Liver (tissue), 9 donors: ENCODE data around the gene HOXB4. TPM values are rescaled to one million over a fixed set of nuclear protein-coding genes. Genes with fewer than 3 reads are reported as not detected.

ENCODE experiments used
- DNase-seq: peaks from one replicate; pipeline ENCODE4 v3.0.0-alpha.2; 2017; ENCODE audit warnings: low spot score
- H3K27ac ChIP-seq, 2 donors: one replicate each; pipeline ENCODE4 v1.7.0; 2013; ENCODE audit warnings: inconsistent platforms in 2 of 2, low read length in 2 of 2, control low read depth in 1 of 2, low read depth in 1 of 2, mild to moderate bottlenecking in 1 of 2
- H3K27me3 ChIP-seq, 4 donors: one replicate each; pipeline versions ENCODE4 v1.6.1 to v1.7.0; 2013; ENCODE audit warnings: low read length in 3 of 4, inconsistent platforms in 1 of 4, mild to moderate bottlenecking in 1 of 4, moderate library complexity in 1 of 4; ENCODE audit not compliant: control insufficient read depth in 4 of 4, insufficient read depth in 4 of 4
- H3K36me3 ChIP-seq, 4 donors: one replicate each; pipeline versions ENCODE4 v1.6.1 to v1.7.0; 2013; ENCODE audit warnings: low read length in 3 of 4, mild to moderate bottlenecking in 3 of 4, low read depth in 1 of 4, moderate library complexity in 1 of 4; ENCODE audit not compliant: control insufficient read depth in 4 of 4, insufficient read depth in 3 of 4
- H3K4me1 ChIP-seq, 4 donors: one replicate each; pipeline versions ENCODE4 v1.6.1 to v1.7.0; 2013; ENCODE audit warnings: low read length in 3 of 4, mild to moderate bottlenecking in 3 of 4, moderate library complexity in 1 of 4; ENCODE audit not compliant: control insufficient read depth in 4 of 4, insufficient read depth in 4 of 4
- H3K4me3 ChIP-seq, 3 donors: one replicate each; pipeline versions ENCODE4 v1.6.1 to v1.7.0; 2013; ENCODE audit warnings: low read length in 3 of 3, control low read depth in 1 of 3, low read depth in 1 of 3, mild to moderate bottlenecking in 1 of 3
- H3K9ac ChIP-seq, 2 donors: one replicate each; pipeline ENCODE4 v1.7.0; 2013; ENCODE audit warnings: low read length in 2 of 2, mild to moderate bottlenecking in 2 of 2, moderate library complexity in 2 of 2, control low read depth in 1 of 2, low read depth in 1 of 2
- H3K9me3 ChIP-seq, 4 donors: one replicate each; pipeline versions ENCODE4 v1.6.1 to v1.7.0; 2013; ENCODE audit warnings: low read length in 3 of 4; ENCODE audit not compliant: control insufficient read depth in 4 of 4
- ATF3 ChIP-seq: IDR thresholded peaks from 2 replicates; pipeline ENCODE4 v1.6.1; 2016; ENCODE audit warnings: antibody characterized with exemption
- CTCF ChIP-seq: fragments of 150-350 bp; IDR thresholded peaks from 2 replicates; pipeline ENCODE4 v1.5.1; 2017; ENCODE audit warnings: improper control_type of control experiment, low read depth, low read length; ENCODE audit not compliant: missing input control
- EGR1 ChIP-seq, 2 donors: IDR thresholded peaks; 2 replicates each; pipeline ENCODE4 v1.6.1; 2016 to 2018; ENCODE audit warnings: antibody characterized with exemption in 2 of 2, low read depth in 2 of 2
- FOXA1 ChIP-seq: IDR thresholded peaks from 2 replicates; pipeline ENCODE4 v1.6.1; 2016; ENCODE audit warnings: antibody characterized with exemption
- FOXA2 ChIP-seq: IDR thresholded peaks from 2 replicates; pipeline ENCODE4 v1.6.1; 2016; ENCODE audit warnings: antibody characterized with exemption
- GABPA ChIP-seq, 2 donors: IDR thresholded peaks in 1 of 2; conservative IDR thresholded peaks in 1 of 2; 2 replicates each; pipeline ENCODE4 v1.6.1; 2016; ENCODE audit warnings: antibody characterized with exemption in 2 of 2, mild to moderate bottlenecking in 1 of 2, moderate library complexity in 1 of 2
- HNF4A ChIP-seq, 2 donors: conservative IDR thresholded peaks; 2 replicates each; pipeline ENCODE4 v1.6.1; 2016; ENCODE audit warnings: antibody characterized with exemption in 2 of 2, mild to moderate bottlenecking in 2 of 2
- HNF4G ChIP-seq: IDR thresholded peaks from 2 replicates; pipeline ENCODE4 v1.6.1; 2016; ENCODE audit warnings: antibody characterized with exemption
- JUND ChIP-seq, 2 donors: IDR thresholded peaks; 2 replicates each; pipeline ENCODE4 v1.6.1; 2016; ENCODE audit warnings: antibody characterized with exemption in 2 of 2
- MAX ChIP-seq: IDR thresholded peaks from 2 replicates; pipeline ENCODE4 v1.6.1; 2016; ENCODE audit warnings: antibody characterized with exemption
- RAD21 ChIP-seq, 2 donors: IDR thresholded peaks; 2 replicates each; pipeline ENCODE4 v1.6.1; 2016; ENCODE audit warnings: antibody characterized with exemption in 2 of 2, mild to moderate bottlenecking in 2 of 2
- REST ChIP-seq: IDR thresholded peaks from 2 replicates; pipeline ENCODE4 v1.6.1; 2016; ENCODE audit warnings: antibody characterized with exemption, mild to moderate bottlenecking
- RXRA ChIP-seq, 2 donors: IDR thresholded peaks; 2 replicates each; pipeline ENCODE4 v1.6.1; 2017 to 2018; ENCODE audit warnings: antibody characterized with exemption in 2 of 2, mild to moderate bottlenecking in 1 of 2
- SP1 ChIP-seq: IDR thresholded peaks from 2 replicates; pipeline ENCODE4 v1.6.1; 2018; ENCODE audit warnings: antibody characterized with exemption, mild to moderate bottlenecking
- TAF1 ChIP-seq: conservative IDR thresholded peaks from 2 replicates; pipeline ENCODE4 v1.6.1; 2016; ENCODE audit warnings: antibody characterized with exemption, mild to moderate bottlenecking
- YY1 ChIP-seq: IDR thresholded peaks from 2 replicates; pipeline ENCODE4 v1.6.1; 2016; ENCODE audit warnings: antibody characterized with exemption, mild to moderate bottlenecking
- WGBS: extraction: QIAGEN DNeasy Blood & Tissue Kit; methylation state at CpG from one replicate; pipeline ENCODE4 v1.1.7; 2013; 5-methylcytosine and 5-hydroxymethylcytosine counted together
- polyA plus RNA-seq, 2 donors: library from polyadenylated mRNA; stranded (reverse) in 1 of 2; unstranded in 1 of 2; fragments of 200-250 nt in 1 of 2; fragments of >200 nt in 1 of 2; fragmentation: Nextera tagmentation in 1 of 2; extraction: Ambion mirVana in 1 of 2; gene quantifications; one replicate each; pipeline versions ENCODE4 v1.2.1 to v1.2.3, GENCODE V29; 2013 to 2015
- total RNA-seq, 2 donors: library from RNA; depleted of rRNA; stranded (reverse); fragments of >200 nt; gene quantifications; one replicate each; pipeline ENCODE4 v1.2.3, GENCODE V29; 2014
- donor health status: healthy.
- donor health status: healthy.
- donor health status: healthy.
- donor health status: healthy.
- donor health status: healthy.

Gene HOXB4
- total and polyA plus RNA-seq, 4 donors: 0.19 to 0.75 (median 0.50) TPM

- Histone ChIP-seq H3K4me3 (peak overlapping the region in 1 of 3 donors; percentile 5), H3K27me3 (peaks cover 0 to 38% (median 9%) of the 10 kb centered on the region in 4 donors), H3K36me3 (no peaks in the 10 kb centered on the region), H3K9me3 (no peaks in the 10 kb centered on the region), H3K27ac (peak overlapping the region in 1 of 2 donors; percentile 51), H3K9ac (peak overlapping the region in 1 of 2 donors; percentile 36), H3K4me1 (peaks cover 0 to 2% (median 0%) of the 10 kb centered on the region in 4 donors)
- 16% methylated on average over 33 of the region's 33 CpGs for WGBS
- TF ChIP-seq CTCF: no peak
- TF ChIP-seq JUND (IDR thresholded peaks at IDR 0.05): no peak
- TF ChIP-seq HNF4A (conservative IDR thresholded peaks at IDR 0.05): no peak
- no peak for TF ChIP-seq TAF1
- TF ChIP-seq SP1: no peak
- no peak for TF ChIP-seq RXRA (IDR thresholded peaks at IDR 0.05)
- no peak for TF ChIP-seq EGR1 (IDR thresholded peaks at IDR 0.05; ENCODE audit: low read depth in 2 of 2)
- no peak for TF ChIP-seq REST
- no peak for TF ChIP-seq RAD21 (IDR thresholded peaks at IDR 0.05)
- no peak for TF ChIP-seq FOXA1
- no peak for TF ChIP-seq MAX
- no peak for TF ChIP-seq GABPA (IDR thresholded peaks at IDR 0.05 in 1 of 2, conservative IDR thresholded peaks at IDR 0.05 in 1 of 2)
- no peak for DNase-seq
Measured at GRCh38 chr17:48568499-48569239, 9.5 kb downstream of the HOXB4 start.

GRCh38 chr17:48567646-48568354 lies 10.3 kb downstream of the HOXB4 start:
- peaks cover 0 to 36% (median 11%) of the 10 kb centered on the region in 4 donors for H3K27me3 ChIP-seq
- no peak overlapping the region for H3K4me3 ChIP-seq
- H3K9ac ChIP-seq: no peak overlapping the region
- WGBS: 21% methylated on average over 2 of the region's 2 CpGs
- H3K27ac ChIP-seq: no peak overlapping the region
- no peaks in the 10 kb centered on the region for H3K9me3 ChIP-seq
- no peak for DNase-seq
- peaks cover 0 to 2% (median 0%) of the 10 kb centered on the region in 4 donors for H3K4me1 ChIP-seq
- no peak for TF ChIP-seq CTCF
- TF ChIP-seq MAX: no peak
- TF ChIP-seq FOXA2: no peak
- TF ChIP-seq YY1: no peak
- TF ChIP-seq RXRA (IDR thresholded peaks at IDR 0.05): no peak
- no peak for TF ChIP-seq JUND (IDR thresholded peaks at IDR 0.05)
- TF ChIP-seq HNF4A (conservative IDR thresholded peaks at IDR 0.05): no peak
- no peak for TF ChIP-seq FOXA1
- no peak for TF ChIP-seq HNF4G
- no peak for TF ChIP-seq ATF3
- no peak for TF ChIP-seq SP1
- TF ChIP-seq GABPA (IDR thresholded peaks at IDR 0.05 in 1 of 2, conservative IDR thresholded peaks at IDR 0.05 in 1 of 2): no peak
- TF ChIP-seq RAD21 (IDR thresholded peaks at IDR 0.05): no peak
- no peak for TF ChIP-seq EGR1 (IDR thresholded peaks at IDR 0.05; ENCODE audit: low read depth in 2 of 2)
- no peaks in the 10 kb centered on the region for H3K36me3 ChIP-seq
